Thymus (tissue), 11 donors: ENCODE measurements around the gene IPMK. TPM values are rescaled to one million over a fixed set of nuclear protein-coding genes. Genes with fewer than 3 reads are reported as not detected.

Experiments used
- DNase-seq, 9 donors: peaks; one replicate each; pipeline ENCODE4 v3.0.0-alpha.2; 2013; ENCODE audit warnings: low spot score in 9 of 9, low read depth in 6 of 9, missing footprints in 1 of 9
- H3K27ac ChIP-seq, 2 donors: one replicate each; pipeline ENCODE4 v1.5.1; 2013; ENCODE audit warnings: control low read depth in 1 of 2, low read depth in 1 of 2, low read length in 1 of 2, mild to moderate bottlenecking in 1 of 2, moderate library complexity in 1 of 2
- H3K27me3 ChIP-seq, 2 donors: one replicate each; pipeline ENCODE4 v1.5.1; 2013; ENCODE audit warnings: low read length in 1 of 2; ENCODE audit not compliant: control insufficient read depth in 2 of 2, insufficient read depth in 1 of 2
- H3K36me3 ChIP-seq, 2 donors: one replicate each; pipeline ENCODE4 v1.5.1; 2013; ENCODE audit warnings: low read length in 1 of 2, mild to moderate bottlenecking in 1 of 2, moderate library complexity in 1 of 2; ENCODE audit not compliant: control insufficient read depth in 2 of 2, insufficient read depth in 2 of 2
- H3K4me1 ChIP-seq, 2 donors: one replicate each; pipeline ENCODE4 v1.5.1; 2013; ENCODE audit warnings: low read length in 2 of 2; ENCODE audit not compliant: control insufficient read depth in 2 of 2, insufficient read depth in 2 of 2
- H3K4me3 ChIP-seq, 2 donors: one replicate each; pipeline ENCODE4 v1.5.1; 2013; ENCODE audit warnings: low read length in 2 of 2, control low read depth in 1 of 2, mild to moderate bottlenecking in 1 of 2
- H3K9me3 ChIP-seq, 2 donors: one replicate each; pipeline ENCODE4 v1.5.1; 2013; ENCODE audit warnings: low read length in 1 of 2, mild to moderate bottlenecking in 1 of 2; ENCODE audit not compliant: control insufficient read depth in 2 of 2, insufficient read depth in 1 of 2
- WGBS: extraction: QIAGEN DNeasy Blood & Tissue Kit; methylation state at CpG from one replicate; pipeline ENCODE4 v1.1.7; 2013; 5-methylcytosine and 5-hydroxymethylcytosine counted together
- polyA plus RNA-seq: library from polyadenylated mRNA; stranded (reverse); fragments of 200-250 nt; gene quantifications from one replicate; pipeline ENCODE4 v1.2.3, GENCODE V29; 2013
- total RNA-seq: library from RNA; stranded (reverse); fragments of 120-200 nt; gene quantifications from one replicate; pipeline ENCODE4 v1.2.4, GENCODE V29; 2013
- donor health status: healthy.

IPMK gene
- total and polyA plus RNA-seq, 2 donors = 4.5 to 5.2 TPM

DNA sequence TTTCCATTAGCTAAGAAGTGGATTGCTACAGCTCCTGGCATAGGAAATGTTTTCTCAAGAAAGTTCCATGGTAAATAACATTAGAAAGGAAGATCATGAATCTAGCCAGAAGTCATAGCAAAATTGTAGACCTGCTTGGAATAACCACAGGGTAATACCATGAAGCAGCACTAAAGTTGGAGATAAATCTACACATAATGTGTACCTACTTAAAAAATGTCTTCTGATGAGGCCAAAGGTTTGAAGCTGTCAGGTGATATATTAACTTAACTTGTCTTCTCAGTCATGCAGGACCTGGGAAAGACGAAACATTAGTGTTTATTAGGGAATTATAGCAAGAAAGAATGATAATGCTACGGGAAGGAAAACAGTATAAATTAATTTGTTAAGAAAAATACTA, 7.6 kb upstream of the IPMK start:
- no peak for DNase-seq
- Histone ChIP-seq H3K36me3 (no peaks in the 10 kb centered on the region), H3K27me3 (no peaks in the 10 kb centered on the region), H3K27ac (no peak overlapping the region), H3K4me1 (no peaks in the 10 kb centered on the region), H3K4me3 (no peak overlapping the region), H3K9me3 (no peaks in the 10 kb centered on the region)
- WGBS = 95% methylated on average over 2 of the region's 2 CpGs

DNA sequence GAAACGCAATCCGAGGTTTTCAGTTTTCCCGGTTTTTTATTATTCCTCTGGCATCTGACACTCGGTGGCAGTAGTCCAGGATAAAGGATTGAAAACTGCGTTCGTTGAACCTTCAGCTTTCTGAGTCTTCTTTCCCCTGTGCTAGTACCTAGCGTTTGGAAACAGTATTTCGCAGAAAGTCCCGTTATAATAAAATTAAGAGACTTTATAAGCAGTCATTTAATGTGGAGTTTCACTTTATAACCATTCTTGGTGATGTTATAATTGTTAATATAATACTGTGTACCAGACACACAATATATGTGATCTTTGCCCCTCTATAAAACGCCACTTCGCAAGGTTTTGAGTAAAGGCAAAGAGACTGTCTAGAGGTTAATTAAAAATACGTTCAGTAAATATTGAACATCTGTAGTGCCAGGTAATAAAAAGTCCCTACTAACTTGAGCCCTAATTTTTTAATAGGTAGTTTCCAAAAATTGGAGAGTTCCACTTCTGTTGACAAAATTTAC, 2.1 kb upstream of the IPMK start:
- H3K27ac ChIP-seq = no peak overlapping the region
- WGBS = 35% methylated on average over 12 of the region's 12 CpGs

DNA sequence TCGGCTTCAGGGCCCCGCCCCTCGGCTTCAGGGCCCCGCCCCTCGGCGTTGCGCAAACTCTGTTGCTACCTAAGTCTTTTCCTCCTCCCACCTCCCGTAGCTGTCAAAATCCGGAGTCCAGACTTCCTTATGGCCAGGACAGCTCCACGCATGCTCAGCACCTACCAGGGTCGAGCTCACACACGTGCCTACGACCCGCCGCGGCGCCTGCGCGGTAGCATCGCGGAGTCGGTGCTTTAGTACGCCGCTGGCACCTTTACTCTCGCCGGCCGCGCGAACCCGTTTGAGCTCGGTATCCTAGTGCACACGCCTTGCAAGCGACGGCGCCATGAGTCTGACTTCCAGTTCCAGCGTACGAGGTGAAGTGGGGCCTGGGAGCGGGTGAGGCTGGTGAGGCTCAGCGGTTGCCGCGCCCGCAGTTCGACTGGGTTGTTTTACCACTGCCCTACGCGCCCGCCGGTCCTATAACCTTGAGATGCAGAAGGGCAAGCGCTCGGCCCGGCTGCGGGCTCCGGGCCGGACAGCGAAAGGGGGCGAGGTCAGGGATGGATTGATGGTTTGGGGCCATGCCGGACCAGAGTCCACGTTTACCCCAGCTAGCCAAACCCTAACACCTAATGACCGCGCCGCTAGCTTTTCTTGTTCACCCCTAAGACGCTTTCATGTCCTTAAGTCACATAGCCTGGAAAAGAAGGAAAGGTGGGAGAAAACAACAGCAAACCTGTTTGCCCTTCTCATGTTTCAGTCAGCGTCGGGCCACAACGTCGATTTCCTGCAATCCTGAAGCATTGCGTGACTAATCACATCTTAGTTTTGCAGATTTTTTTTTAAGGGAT, 1.5 kb upstream of the IPMK start, which contains the start of gene CISD1:
CISD1 (plus strand) TSS at position 217 of the 836 bp plus-strand sequence; CDS start at position 329, 112 bp downstream.
- peak within 1 kb of the TSS; percentile 89 to 96 for H3K27ac ChIP-seq

More for the DNA sequence above, 2.1 kb upstream of the IPMK start:
- Histone ChIP-seq H3K4me1 (peaks cover 5 to 11% of the 10 kb centered on the region in 2 donors), H3K9me3 (no peaks in the 10 kb centered on the region), H3K36me3 (no peaks in the 10 kb centered on the region), H3K4me3 (peak overlapping the region; percentile 76 to 80), H3K27me3 (no peaks in the 10 kb centered on the region)
- DNase-seq = no peak

GRCh38 chr10:58268454-58268945, 806 bp upstream of the IPMK start:
- WGBS = under 1% methylated on average over 13 of the region's 13 CpGs
- peaks cover 5 to 11% of the 10 kb centered on the region in 2 donors for H3K4me1 ChIP-seq

More for the DNA sequence above, 1.5 kb upstream of the IPMK start, which contains the start of gene CISD1:
- WGBS = under 1% methylated on average over 66 of the region's 66 CpGs
- no peaks in the 10 kb centered on the region for H3K36me3 ChIP-seq
- peak; percentile 94 to 99 (median 98) for DNase-seq
- peaks cover 5 to 11% of the 10 kb centered on the region in 2 donors for H3K4me1 ChIP-seq
- H3K27me3 ChIP-seq = no peaks in the 10 kb centered on the region
- H3K9me3 ChIP-seq = no peaks in the 10 kb centered on the region
- H3K4me3 ChIP-seq = peak within 1 kb of the TSS; percentile 76 to 80

DNA sequence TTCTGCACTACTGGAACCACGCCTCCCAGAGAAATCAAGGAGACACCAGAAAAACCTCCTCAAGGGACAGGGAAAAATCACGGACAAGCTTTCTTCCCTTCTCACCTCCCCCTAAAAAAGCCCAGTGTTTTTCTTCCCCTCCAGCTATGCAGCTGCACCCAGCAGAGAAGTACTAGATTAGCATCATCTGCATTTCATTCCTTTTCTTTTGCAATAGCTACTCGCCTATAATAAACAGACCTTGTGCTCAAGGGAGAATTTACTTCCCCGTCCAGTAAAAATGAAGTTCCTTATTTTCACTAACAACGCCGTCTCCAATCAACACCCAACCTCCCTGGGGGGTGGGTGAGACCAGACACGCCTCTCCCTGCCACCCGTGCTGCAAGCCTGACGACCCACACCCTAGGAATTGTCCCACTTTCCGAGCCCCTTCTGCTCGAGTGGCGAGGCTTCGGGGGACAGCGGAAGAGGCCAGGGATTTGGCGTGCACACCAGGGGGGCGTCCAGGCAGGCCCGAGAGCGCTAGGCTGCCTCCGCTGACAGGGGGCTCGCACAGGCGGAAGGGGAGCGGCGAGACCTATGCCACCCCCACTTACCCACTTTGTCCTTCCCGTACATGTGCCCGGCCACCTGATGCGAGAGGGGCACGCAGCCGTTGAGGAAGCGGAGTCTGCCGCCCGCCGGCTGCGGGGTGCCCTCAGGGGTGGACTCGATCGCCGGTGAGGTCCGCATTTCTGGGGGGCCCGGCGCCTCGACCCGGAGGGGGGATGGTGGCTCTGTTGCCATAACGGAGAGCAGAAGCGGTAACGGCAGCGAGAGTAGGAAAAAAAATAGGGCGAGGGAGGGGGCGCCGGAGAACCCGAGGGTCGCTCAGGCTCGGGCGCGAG, 625 bp downstream of the IPMK start:
- H3K4me3 ChIP-seq = peak overlapping the region; percentile 76 to 80
- H3K36me3 ChIP-seq = no peaks in the 10 kb centered on the region
- no peaks in the 10 kb centered on the region for H3K27me3 ChIP-seq
- peak in 8 of 9 donors; percentile 27 to 70 (median 40) for DNase-seq
- WGBS = under 1% methylated on average over 53 of the region's 53 CpGs
- H3K27ac ChIP-seq = peak overlapping the region; percentile 91 to 96
- H3K4me1 ChIP-seq = peaks cover 5 to 11% of the 10 kb centered on the region in 2 donors
- no peaks in the 10 kb centered on the region for H3K9me3 ChIP-seq

More at GRCh38 chr10:58268454-58268945, 806 bp upstream of the IPMK start:
- DNase-seq = no peak
- Histone ChIP-seq H3K27me3 (no peaks in the 10 kb centered on the region), H3K36me3 (no peaks in the 10 kb centered on the region), H3K27ac (peak overlapping the region; percentile 89 to 96), H3K9me3 (no peaks in the 10 kb centered on the region), H3K4me3 (peak overlapping the region; percentile 76 to 80)

DNA sequence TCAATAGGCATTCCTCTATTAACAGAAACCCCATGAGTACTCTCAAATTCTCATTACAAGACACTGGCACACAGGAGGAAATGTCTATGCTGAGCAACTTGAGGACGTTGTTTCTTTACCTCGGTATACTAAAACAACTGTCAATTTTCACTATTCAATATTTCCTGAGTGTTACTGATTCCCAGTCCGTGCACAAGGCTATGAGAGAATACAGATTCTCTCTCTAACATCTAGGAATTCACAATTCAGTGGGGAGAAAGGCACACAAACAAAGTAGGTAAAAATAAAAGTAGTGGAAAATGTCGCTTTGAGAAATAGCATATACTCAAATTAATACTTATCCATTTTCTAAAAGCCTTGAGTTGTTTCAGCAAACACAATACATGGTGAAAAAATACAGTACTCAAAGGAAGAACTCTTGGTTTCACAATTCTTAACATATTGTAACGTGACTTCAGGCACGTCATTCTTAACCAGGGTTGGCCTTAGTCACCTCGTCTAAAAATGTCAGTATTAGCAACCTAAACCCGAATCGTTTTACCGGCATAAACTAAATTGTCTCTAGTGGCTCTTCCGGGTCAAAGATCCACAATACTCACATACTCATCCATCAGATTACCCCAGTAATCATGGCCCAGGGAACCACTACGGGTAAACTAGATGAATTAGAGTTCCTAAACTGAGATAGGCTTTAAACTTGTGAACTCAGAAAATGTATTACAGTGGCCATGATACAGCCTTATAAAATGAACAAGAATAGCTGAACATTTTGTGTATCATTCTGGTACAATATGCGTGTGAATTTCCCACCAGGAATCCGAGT, 1.5 kb downstream of the IPMK start:
- H3K4me3 ChIP-seq = peak overlapping the region; percentile 76 to 80
- H3K4me1 ChIP-seq = peaks cover 5 to 11% of the 10 kb centered on the region in 2 donors
- no peaks in the 10 kb centered on the region for H3K27me3 ChIP-seq
- WGBS = 6% methylated on average over 14 of the region's 14 CpGs
- DNase-seq = peak in 6 of 9 donors; percentile 18 to 65 (median 30)
- H3K9me3 ChIP-seq = no peaks in the 10 kb centered on the region
- no peaks in the 10 kb centered on the region for H3K36me3 ChIP-seq
- H3K27ac ChIP-seq = peak overlapping the region; percentile 91 to 96

- Histone ChIP-seq H3K4me3 (no peak overlapping the region), H3K36me3 (no peaks in the 10 kb centered on the region), H3K4me1 (peaks cover 5 to 11% of the 10 kb centered on the region in 2 donors), H3K27ac (no peak overlapping the region), H3K9me3 (no peaks in the 10 kb centered on the region), H3K27me3 (no peaks in the 10 kb centered on the region)
- DNase-seq = no peak
- 56% methylated on average over 1 of the region's 1 CpG for WGBS
These were observed 2.4 kb downstream of the IPMK start for GRCh38 chr10:58265249-58265648.

DNA sequence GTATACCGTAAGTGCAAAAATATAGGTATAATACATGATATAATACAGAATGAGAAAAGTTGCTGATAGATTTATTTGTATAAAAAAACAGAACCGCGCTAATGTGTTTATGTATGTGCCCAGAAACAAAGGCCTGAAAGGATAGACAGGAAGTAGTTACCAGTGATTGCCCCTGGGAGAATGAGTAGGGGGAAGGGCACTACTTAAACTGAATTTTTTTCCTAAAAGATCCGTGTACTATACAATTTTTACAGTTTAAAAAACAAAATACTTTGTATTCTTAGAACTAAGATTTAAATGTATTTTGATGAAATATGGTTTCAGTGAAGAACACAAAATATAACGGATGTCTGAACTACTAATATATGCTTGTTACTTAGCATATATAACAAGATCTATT, 2.9 kb downstream of the IPMK start:
- DNase-seq = peak in 2 of 9 donors; percentile 31 to 38
- no peaks in the 10 kb centered on the region for H3K27me3 ChIP-seq
- WGBS = 37% methylated on average over 5 of the region's 5 CpGs
- no peak overlapping the region for H3K4me3 ChIP-seq
- H3K27ac ChIP-seq = no peak overlapping the region
- peaks cover 4 to 11% of the 10 kb centered on the region in 2 donors for H3K4me1 ChIP-seq
- no peaks in the 10 kb centered on the region for H3K36me3 ChIP-seq
- no peaks in the 10 kb centered on the region for H3K9me3 ChIP-seq
